SK-N-SH (cell line): ENCODE results near the gene YBX2. TPM values are rescaled to one million over a fixed set of nuclear protein-coding genes. Genes with fewer than 3 reads are reported as not detected.

Experiments used
- CTCF ChIA-PET: fragments of 300-600, 350-600 bp; formaldehyde crosslinking; extraction: SDS; loops from one replicate; lab custom pipeline; 2021; lab: Yijun Ruan, JAX
- POLR2A ChIA-PET: fragments of 350-600 bp; sonication (Branson Sonifier 250); formaldehyde crosslinking; extraction: SDS; loops from one replicate; lab custom pipeline; 2020; ENCODE audit warnings: antibody characterized with exemption, inconsistent platforms; lab: Yijun Ruan, JAX
- DNase-seq: peaks from one replicate; pipeline ENCODE4 v3.0.0; 2012
- H2AFZ ChIP-seq: fragments of 200-600 bp; sonication (generic); 2 replicates; pipeline ENCODE4 v1.8.1; 2016; ENCODE audit warnings: antibody characterized with exemption, mild to moderate bottlenecking, low read depth
- H3F3A ChIP-seq: fragments of 200-600 bp; sonication (generic); replicated peaks from 2 replicates; pipeline ENCODE3; 2016; ENCODE audit warnings: antibody characterized with exemption, mild to moderate bottlenecking; ENCODE audit not compliant: insufficient read depth
- H3K27ac ChIP-seq, 2 experiments: fragments of 200-500 bp in 1 of 2; fragments of 200-600 bp in 1 of 2; sonication (Bioruptor generic) in 1 of 2; sonication (generic), shearing (Covaris generic) in 1 of 2; 2 replicates each; pipeline versions ENCODE4 v1.5.1 to v1.6.1; 2014 to 2016; ENCODE audit warnings: low read depth in 2 of 2, inconsistent platforms in 1 of 2, low read length in 1 of 2, mild to moderate bottlenecking in 1 of 2, mixed read lengths in 1 of 2
- H3K27me3 ChIP-seq: fragments of 200-600 bp; sonication (generic), shearing (Covaris generic); 2 replicates; pipeline ENCODE4 v1.6.1; 2016; ENCODE audit warnings: mixed run types; ENCODE audit not compliant: insufficient read depth
- H3K36me3 ChIP-seq, 2 experiments: fragments of 200-500 bp in 1 of 2; fragments of 200-600 bp in 1 of 2; sonication (Bioruptor generic) in 1 of 2; sonication (generic) in 1 of 2; replicated peaks in 1 of 2; 2 replicates each; pipeline versions ENCODE3 to v1.5.1; 2014 to 2016; ENCODE audit warnings: low read length in 1 of 2, mild to moderate bottlenecking in 1 of 2; ENCODE audit not compliant: insufficient read depth in 2 of 2, control insufficient read depth in 1 of 2
- H3K4me1 ChIP-seq, 2 experiments: fragments of 200-500 bp in 1 of 2; fragments of 200-600 bp in 1 of 2; sonication (Bioruptor generic) in 1 of 2; sonication (generic), shearing (Covaris generic) in 1 of 2; 2 replicates each; pipeline versions ENCODE4 v1.5.1 to v1.6.1; 2014 to 2016; ENCODE audit warnings: low read depth in 1 of 2, low read length in 1 of 2, mixed run types in 1 of 2; ENCODE audit not compliant: insufficient read depth in 2 of 2, control insufficient read depth in 1 of 2
- H3K4me2 ChIP-seq: fragments of 200-600 bp; sonication (generic), shearing (Covaris generic); 2 replicates; pipeline ENCODE4 v1.6.1; 2017; ENCODE audit warnings: mixed run types
- H3K4me3 ChIP-seq, 2 experiments: fragments of 200-500 bp in 1 of 2; fragments of 200-600 bp in 1 of 2; sonication (Bioruptor generic) in 1 of 2; sonication (generic), shearing (Covaris generic) in 1 of 2; 2 replicates each; pipeline versions ENCODE4 v1.5.1 to v1.8.1; 2014 to 2016; ENCODE audit warnings: low read depth in 2 of 2, inconsistent platforms in 1 of 2, low read length in 1 of 2, mild to moderate bottlenecking in 1 of 2, mixed read lengths in 1 of 2, moderate library complexity in 1 of 2
- H3K79me2 ChIP-seq: fragments of 200-600 bp; sonication (generic); 2 replicates; pipeline ENCODE4 v1.8.1; 2017; ENCODE audit warnings: mild to moderate bottlenecking; ENCODE audit not compliant: insufficient read depth
- H3K9ac ChIP-seq: fragments of 200-600 bp; sonication (generic); 2 replicates; pipeline ENCODE4 v1.6.1; 2017; ENCODE audit warnings: mixed run types
- H3K9me2 ChIP-seq: fragments of 200-600 bp; sonication (generic); 2 replicates; pipeline ENCODE4 v1.6.1; 2017; ENCODE audit warnings: mixed run types
- H3K9me3 ChIP-seq: fragments of 200-600 bp; sonication (generic); 2 replicates; pipeline ENCODE4 v1.6.1; 2017; ENCODE audit warnings: mixed run types, mild to moderate bottlenecking, moderate library complexity
- H4K20me1 ChIP-seq: fragments of 200-600 bp; sonication (generic); 2 replicates; pipeline ENCODE4 v1.6.1; 2017; ENCODE audit warnings: mild to moderate bottlenecking, mixed run types; ENCODE audit not compliant: insufficient read depth
- FOSL2 ChIP-seq: IDR thresholded peaks from 2 replicates; pipeline ENCODE4 v1.4.0; 2012; ENCODE audit warnings: low read depth, mild to moderate bottlenecking, moderate library complexity, borderline replicate concordance
- FOXJ3 ChIP-seq: sonication (generic); formaldehyde crosslinking; IDR thresholded peaks from 2 replicates; pipeline ENCODE4 v1.5.1; 2020; ENCODE audit warnings: mild to moderate bottlenecking, missing genetic modification reagents
- GATA2 ChIP-seq: sonication (generic); formaldehyde crosslinking; IDR thresholded peaks from 2 replicates; pipeline ENCODE4 v1.5.0; 2020; ENCODE audit warnings: mild to moderate bottlenecking, missing genetic modification reagents
- JUND ChIP-seq: IDR thresholded peaks from 2 replicates; pipeline ENCODE4 v1.4.0; 2012
- MEF2A ChIP-seq: IDR thresholded peaks from 2 replicates; pipeline ENCODE4 v1.4.0; 2012; ENCODE audit warnings: low read depth, borderline replicate concordance
- MXI1 ChIP-seq: IDR thresholded peaks from 2 replicates; pipeline ENCODE4 v1.6.1; 2012; ENCODE audit warnings: mild to moderate bottlenecking, low read depth, low read length, improper control_type of control experiment
- RCOR1 ChIP-seq: fragments of 150-350 bp; IDR thresholded peaks from 2 replicates; pipeline ENCODE4 v1.6.1; 2017; ENCODE audit warnings: antibody characterized with exemption, low read length
- RFX5 ChIP-seq: IDR thresholded peaks from 2 replicates; pipeline ENCODE4 v1.6.1; 2012; ENCODE audit warnings: mild to moderate bottlenecking, improper control_type of control experiment, low read length
- SMC3 ChIP-seq: IDR thresholded peaks from 2 replicates; pipeline ENCODE4 v1.6.1; 2012; ENCODE audit warnings: low read depth, low read length, improper control_type of control experiment
- TEAD4 ChIP-seq: IDR thresholded peaks from 2 replicates; pipeline ENCODE4 v1.4.0; 2012; ENCODE audit warnings: mild to moderate bottlenecking, borderline replicate concordance; ENCODE audit not compliant: insufficient read depth
- YY1 ChIP-seq: IDR thresholded peaks from 2 replicates; pipeline ENCODE4 v1.4.0; 2012; ENCODE audit warnings: low read depth, mild to moderate bottlenecking
- ZBTB33 ChIP-seq: IDR thresholded peaks from 2 replicates; pipeline ENCODE4 v1.4.0; 2012; ENCODE audit warnings: low read depth, borderline replicate concordance
- WGBS: methylation state at CpG from one replicate; pipeline ENCODE4 v1.1.6; 2017; ENCODE audit warnings: low lambda C conversion rate; 5-methylcytosine and 5-hydroxymethylcytosine counted together
- polyA plus RNA-seq, 3 experiments: library from polyadenylated mRNA; depleted of rRNA; stranded (reverse); fragments of >200 nt; gene quantifications; 2 replicates each; pipeline ENCODE4 v1.2.3, GENCODE V29; 2012
- TF ChIP-seq, protein P1 (sequence below): fragments of 200-600 bp; sonication (generic); IDR thresholded peaks from 2 replicates; pipeline ENCODE4 v1.6.1; 2017; ENCODE audit warnings: antibody characterized with exemption, mild to moderate bottlenecking, moderate library complexity
- TF ChIP-seq, protein P2 (sequence below): IDR thresholded peaks from 2 replicates; pipeline ENCODE4 v1.4.0; 2012; ENCODE audit warnings: low read depth

YBX2 gene
- polyA plus RNA-seq, 1 of the 3 experiments (the other 2 are of a cell fraction): 0.54 TPM

GRCh38 chr17:7254511-7254910 is 39.9 kb downstream of the YBX2 start (continued):
- TF ChIP-seq FOSL2 (no peak), MEF2A (no peak), MXI1 (no peak)

DNA sequence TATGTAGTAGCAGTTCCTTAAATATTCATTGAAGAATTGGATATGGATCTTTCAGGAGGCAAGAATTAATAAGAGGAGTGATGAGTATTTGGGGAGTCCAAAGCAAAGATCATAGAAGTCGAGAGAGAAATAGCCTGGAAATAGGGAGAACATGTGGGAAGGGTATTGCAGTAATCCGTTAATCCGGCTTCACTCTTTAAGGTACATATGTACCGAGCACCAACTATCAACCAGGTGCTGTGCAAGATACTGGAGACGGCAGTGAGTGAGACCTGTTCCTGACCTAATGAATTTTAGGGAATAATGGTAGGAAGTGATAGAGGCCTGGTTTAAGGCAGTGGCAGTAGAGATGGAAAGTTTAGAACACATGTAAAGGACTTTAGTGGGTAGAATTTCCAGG is 41.4 kb downstream of the YBX2 start:
- peak overlapping the region; percentile 81 to 95 for H3K4me3 ChIP-seq
- H3K27ac ChIP-seq: peak overlapping the region; percentile 97 to 99; a peak in 3 of 4 replicates
- peaks cover 9 to 23% of the 10 kb centered on the region in 2 experiments; a peak in 3 of 4 replicates for H3K4me1 ChIP-seq
- CTCF ChIA-PET: interaction anchor here (1.1 kb wide), 1 partner anchor 43 kb away, joined by 4 read pairs; no protein-coding TSS in a partner anchor
- H3K9ac ChIP-seq: peak overlapping the region; percentile 94
- peak overlapping the region; percentile 91 for H2AFZ ChIP-seq
- H3F3A ChIP-seq: peaks cover 19% of the 10 kb centered on the region
- H3K9me3 ChIP-seq: no peaks in the 10 kb centered on the region
- DNase-seq: no peak
- H3K36me3 ChIP-seq: peaks cover 13 to 17% of the 10 kb centered on the region in 2 experiments
- peak overlapping the region; percentile 95 for H3K4me2 ChIP-seq
- 46% methylated on average over 5 of the region's 5 CpGs for WGBS
- peaks cover 50% of the 10 kb centered on the region for H3K79me2 ChIP-seq
- POLR2A ChIA-PET: no interaction called here
- no peaks in the 10 kb centered on the region for H3K27me3 ChIP-seq
- TF ChIP-seq, protein P1, sequence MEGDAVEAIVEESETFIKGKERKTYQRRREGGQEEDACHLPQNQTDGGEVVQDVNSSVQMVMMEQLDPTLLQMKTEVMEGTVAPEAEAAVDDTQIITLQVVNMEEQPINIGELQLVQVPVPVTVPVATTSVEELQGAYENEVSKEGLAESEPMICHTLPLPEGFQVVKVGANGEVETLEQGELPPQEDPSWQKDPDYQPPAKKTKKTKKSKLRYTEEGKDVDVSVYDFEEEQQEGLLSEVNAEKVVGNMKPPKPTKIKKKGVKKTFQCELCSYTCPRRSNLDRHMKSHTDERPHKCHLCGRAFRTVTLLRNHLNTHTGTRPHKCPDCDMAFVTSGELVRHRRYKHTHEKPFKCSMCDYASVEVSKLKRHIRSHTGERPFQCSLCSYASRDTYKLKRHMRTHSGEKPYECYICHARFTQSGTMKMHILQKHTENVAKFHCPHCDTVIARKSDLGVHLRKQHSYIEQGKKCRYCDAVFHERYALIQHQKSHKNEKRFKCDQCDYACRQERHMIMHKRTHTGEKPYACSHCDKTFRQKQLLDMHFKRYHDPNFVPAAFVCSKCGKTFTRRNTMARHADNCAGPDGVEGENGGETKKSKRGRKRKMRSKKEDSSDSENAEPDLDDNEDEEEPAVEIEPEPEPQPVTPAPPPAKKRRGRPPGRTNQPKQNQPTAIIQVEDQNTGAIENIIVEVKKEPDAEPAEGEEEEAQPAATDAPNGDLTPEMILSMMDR: no peak
- TF ChIP-seq ZBTB33 (no peak), RFX5 (no peak), SMC3 (no peak), RCOR1 (no peak), MEF2A (no peak), GATA2 (CRISPR knock-in tag) (no peak), TEAD4 (no peak), YY1 (no peak), JUND (no peak), FOXJ3 (CRISPR knock-in tag) (no peak)
- TF ChIP-seq, protein P2, sequence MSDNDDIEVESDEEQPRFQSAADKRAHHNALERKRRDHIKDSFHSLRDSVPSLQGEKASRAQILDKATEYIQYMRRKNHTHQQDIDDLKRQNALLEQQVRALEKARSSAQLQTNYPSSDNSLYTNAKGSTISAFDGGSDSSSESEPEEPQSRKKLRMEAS: no peak
- no peaks in the 10 kb centered on the region for H3K9me2 ChIP-seq
- no peaks in the 10 kb centered on the region for H4K20me1 ChIP-seq
